Cardiac muscle cell (in vitro differentiated cells and primary cell): ENCODE measurements around the gene SNED1. TPM values are rescaled to one million over a fixed set of nuclear protein-coding genes. Genes with fewer than 3 reads are reported as not detected.

Source experiments
- DNase-seq, 2 donors: peaks; one replicate each; pipeline versions ENCODE4 v3.0.0 to v3.0.0-alpha.2; 2010 to 2017; ENCODE audit warnings: low read depth in 1 of 2, low spot score in 1 of 2
- H3K27ac ChIP-seq: fragments of 200-600 bp; sonication (generic); 2 replicates; pipeline ENCODE4 v1.5.1; 2016
- H3K27me3 ChIP-seq: fragments of 200-600 bp; sonication (generic); 2 replicates; pipeline ENCODE4 v1.6.0; 2016; ENCODE audit warnings: control low read depth
- H3K36me3 ChIP-seq: fragments of 200-600 bp; sonication (generic); 2 replicates; pipeline ENCODE4 v1.5.1; 2016; ENCODE audit warnings: control low read depth
- H3K4me1 ChIP-seq: fragments of 200-600 bp; sonication (generic); 2 replicates; pipeline ENCODE4 v1.8.1; 2017; ENCODE audit warnings: low read depth, mild to moderate bottlenecking, mixed run types
- H3K4me3 ChIP-seq: fragments of 200-600 bp; sonication (generic); 2 replicates; pipeline ENCODE4 v1.5.1; 2016; ENCODE audit warnings: mild to moderate bottlenecking
- H3K9me3 ChIP-seq: fragments of 200-600 bp; sonication (generic); 2 replicates; pipeline ENCODE4 v1.5.1; 2017; ENCODE audit warnings: low read depth, mild to moderate bottlenecking, control low read depth
- CTCF ChIP-seq: IDR thresholded peaks from 2 replicates; pipeline ENCODE4 v1.5.1; 2012; ENCODE audit warnings: low read depth, mild to moderate bottlenecking, low read length
- polyA plus RNA-seq: library from polyadenylated mRNA; unstranded; fragments of >200 nt; fragmentation: Nextera tagmentation; extraction: Ambion mirVana; gene quantifications from 2 replicates; pipeline ENCODE4 v1.2.1, GENCODE V29; 2016
- total RNA-seq: library from RNA; depleted of rRNA; stranded (reverse); fragments of >200 nt; gene quantifications from 2 replicates; pipeline ENCODE4 v1.2.3, GENCODE V29; 2016

Gene SNED1
- total and polyA plus RNA-seq, 2 experiments from 2014 or later = 0.09 to 0.76 TPM

DNA sequence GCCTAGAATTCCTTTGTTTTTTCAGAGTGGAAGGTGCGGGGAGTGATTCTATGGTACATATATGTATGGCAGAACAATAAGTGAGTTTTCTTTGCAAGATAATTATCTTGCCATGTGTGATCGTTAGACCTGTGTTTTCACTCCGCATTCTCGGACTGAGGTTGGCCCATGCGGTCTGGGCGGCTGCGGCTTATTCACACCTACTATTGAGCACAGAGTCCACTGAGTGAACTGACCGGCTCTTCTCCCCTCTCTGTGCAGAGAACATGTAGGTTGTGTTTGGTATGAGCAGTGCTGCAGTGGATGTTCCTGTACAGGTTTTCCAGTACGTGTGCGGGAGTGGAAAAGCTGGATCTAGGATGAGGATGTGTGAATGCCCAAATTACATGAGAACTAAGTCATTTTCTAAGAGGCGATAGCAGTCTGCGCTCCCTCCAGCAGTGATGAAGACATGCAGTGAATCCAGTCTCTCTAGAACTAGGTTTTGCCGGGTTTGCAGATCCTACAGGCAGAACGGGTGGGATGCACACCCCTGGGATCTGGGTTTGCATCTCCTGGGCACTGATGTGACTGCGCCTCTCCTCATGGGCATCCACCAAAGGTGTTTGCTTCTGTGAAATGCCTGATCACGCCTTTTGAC lies 76.6 kb downstream of the SNED1 start:
- DNase-seq = no peak
- no peak overlapping the region for H3K4me3 ChIP-seq
- TF ChIP-seq CTCF = no peak
- H3K9me3 ChIP-seq = no peaks in the 10 kb centered on the region
- H3K27me3 ChIP-seq = no peaks in the 10 kb centered on the region
- H3K4me1 ChIP-seq = no peaks in the 10 kb centered on the region
- H3K27ac ChIP-seq = no peak overlapping the region
- H3K36me3 ChIP-seq = peaks cover 8% of the 10 kb centered on the region

- TF ChIP-seq CTCF = no peak
- H3K4me3 ChIP-seq = no peak overlapping the region
- H3K27me3 ChIP-seq = no peaks in the 10 kb centered on the region
- no peak overlapping the region for H3K27ac ChIP-seq
- H3K4me1 ChIP-seq = no peaks in the 10 kb centered on the region
- no peaks in the 10 kb centered on the region for H3K9me3 ChIP-seq
- no peaks in the 10 kb centered on the region for H3K36me3 ChIP-seq
- no peak for DNase-seq
These were observed 82.2 kb downstream of the SNED1 start for GRCh38 chr2:241080405-241081189.

DNA sequence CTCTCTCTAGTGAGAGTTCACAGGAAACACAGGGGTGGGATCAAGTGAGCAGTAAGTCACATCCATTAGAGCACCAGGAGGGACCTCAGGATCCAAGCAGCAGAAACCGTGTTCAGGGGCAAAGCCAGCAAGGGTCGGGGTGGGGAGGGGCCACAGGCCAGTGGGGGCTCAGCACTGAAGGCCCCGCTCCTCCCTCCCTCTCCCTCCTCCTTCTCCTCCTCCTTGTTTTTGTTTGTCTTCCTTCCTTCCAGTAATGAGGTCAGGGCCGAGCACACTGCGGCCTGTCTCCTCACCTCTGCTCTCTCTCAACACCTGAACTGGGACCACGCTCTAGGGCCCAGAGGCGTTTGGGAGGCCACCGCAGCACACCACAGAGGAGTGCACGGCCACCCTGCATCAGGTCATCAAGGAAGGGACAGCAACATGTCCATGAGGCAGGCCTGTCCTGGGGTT lies 82.8 kb downstream of the SNED1 start:
- no peaks in the 10 kb centered on the region for H3K27me3 ChIP-seq
- TF ChIP-seq CTCF = no peak
- DNase-seq = no peak
- no peak overlapping the region for H3K27ac ChIP-seq
- H3K4me3 ChIP-seq = no peak overlapping the region
- no peaks in the 10 kb centered on the region for H3K9me3 ChIP-seq
- peaks cover under 1% of the 10 kb centered on the region for H3K36me3 ChIP-seq
- no peaks in the 10 kb centered on the region for H3K4me1 ChIP-seq

- no peak for DNase-seq
- H3K4me1 ChIP-seq = no peaks in the 10 kb centered on the region
- H3K27ac ChIP-seq = no peak overlapping the region
- TF ChIP-seq CTCF = no peak
- peaks cover 7% of the 10 kb centered on the region for H3K36me3 ChIP-seq
- no peaks in the 10 kb centered on the region for H3K9me3 ChIP-seq
- H3K4me3 ChIP-seq = no peak overlapping the region
- H3K27me3 ChIP-seq = no peaks in the 10 kb centered on the region
These were observed 83.4 kb downstream of the SNED1 start for GRCh38 chr2:241081643-241082340.

DNA sequence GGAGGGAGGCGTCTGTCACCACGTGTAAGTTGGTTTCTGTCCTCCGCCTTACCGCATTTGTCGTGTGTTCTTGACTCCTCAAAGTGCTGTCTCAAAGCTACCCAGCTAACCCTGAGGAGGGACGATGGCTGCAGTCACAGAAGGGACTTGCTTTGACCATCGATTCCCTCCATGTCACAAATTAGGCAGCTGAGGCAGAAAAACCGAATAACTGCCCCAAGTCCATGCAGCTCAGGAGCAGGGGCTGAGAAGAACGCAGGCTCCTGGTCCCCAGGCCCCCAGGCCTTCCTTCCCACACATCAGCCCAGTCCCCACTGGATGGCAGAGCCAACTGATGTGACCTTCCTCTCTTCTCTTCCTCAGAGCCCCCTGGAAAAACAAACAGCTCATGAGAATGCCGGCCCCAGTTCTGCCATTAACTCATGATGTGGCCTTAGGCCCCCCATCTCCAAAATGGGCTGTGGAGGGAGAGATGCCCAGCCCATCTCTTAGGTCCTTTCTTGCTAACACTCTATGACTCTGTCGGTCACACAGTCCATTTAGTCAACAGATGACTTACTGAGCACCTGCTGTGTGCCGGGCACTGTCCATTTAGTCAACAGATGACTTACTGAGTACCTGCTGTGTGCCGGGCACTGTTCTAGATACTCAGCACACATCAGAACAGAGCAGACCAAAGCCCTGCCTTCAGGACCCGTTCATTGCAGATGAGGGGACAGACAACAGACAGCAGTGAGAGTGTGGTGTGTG lies 84.1 kb downstream of the SNED1 start:
- H3K27me3 ChIP-seq = no peaks in the 10 kb centered on the region
- H3K36me3 ChIP-seq = peaks cover 12% of the 10 kb centered on the region
- no peak for TF ChIP-seq CTCF
- H3K4me3 ChIP-seq = no peak overlapping the region
- no peaks in the 10 kb centered on the region for H3K4me1 ChIP-seq
- no peaks in the 10 kb centered on the region for H3K9me3 ChIP-seq
- no peak overlapping the region for H3K27ac ChIP-seq
- no peak for DNase-seq
